Natural killer cell (primary cell): ENCODE measurements around the gene RXFP2. TPM values are rescaled to one million over a fixed set of nuclear protein-coding genes. Genes with fewer than 3 reads are reported as not detected.

Experiments
- ATAC-seq, 3 donors: fragments of 150-1000 bp in 2 of 3; fragments of 200-7000 bp in 1 of 3; cut with Tn5 transposase; 1 replicate in 1 of 3; 2 replicates in 2 of 3; pipeline ENCODE4 v1.10.0; 2021; ENCODE audit warnings: mild to moderate bottlenecking in 2 of 3, moderate library complexity in 2 of 3
- DNase-seq, 2 donors: peaks; one replicate each; pipeline versions ENCODE4 v3.0.0 to v3.0.0-alpha.2; 2013 to 2021; ENCODE audit warnings: mixed read lengths in 1 of 2
- H3K27ac ChIP-seq: one replicate; pipeline ENCODE4 v1.5.1; 2013; ENCODE audit warnings: mild to moderate bottlenecking, low read length
- H3K27me3 ChIP-seq: one replicate; pipeline ENCODE4 v1.6.1; 2013; ENCODE audit warnings: low read length; ENCODE audit not compliant: control insufficient read depth, insufficient read depth
- H3K36me3 ChIP-seq: one replicate; pipeline ENCODE4 v1.6.1; 2013; ENCODE audit warnings: low read length; ENCODE audit not compliant: control insufficient read depth, insufficient read depth
- H3K4me1 ChIP-seq: one replicate; pipeline ENCODE4 v1.6.1; 2013; ENCODE audit warnings: low read length; ENCODE audit not compliant: control insufficient read depth, insufficient read depth
- H3K4me3 ChIP-seq: one replicate; pipeline ENCODE4 v1.5.1; 2013; ENCODE audit warnings: low read length
- H3K9me3 ChIP-seq: one replicate; pipeline ENCODE4 v1.6.1; 2013; ENCODE audit warnings: low read length; ENCODE audit not compliant: control insufficient read depth, insufficient read depth
- H3K27ac Mint-ChIP-seq, 2 donors: one replicate each; pipeline ENCODE4 v1.8.0; 2022; ENCODE audit warnings: mild to moderate bottlenecking in 2 of 2, mixed read lengths in 2 of 2, moderate library complexity in 1 of 2
- H3K27me3 Mint-ChIP-seq, 2 donors: one replicate each; pipeline ENCODE4 v1.8.0; 2022; ENCODE audit warnings: low read depth in 2 of 2, mixed read lengths in 2 of 2
- H3K36me3 Mint-ChIP-seq: one replicate; pipeline ENCODE4 v1.8.0; 2022; ENCODE audit warnings: mixed read lengths
- H3K4me1 Mint-ChIP-seq, 2 donors: one replicate each; pipeline ENCODE4 v1.8.0; 2022; ENCODE audit warnings: mixed read lengths in 2 of 2
- H3K4me3 Mint-ChIP-seq: one replicate; pipeline ENCODE4 v1.8.0; 2022; ENCODE audit warnings: mild to moderate bottlenecking, moderate library complexity, mixed read lengths
- H3K9me3 Mint-ChIP-seq, 2 donors: one replicate each; pipeline ENCODE4 v1.8.0; 2022; ENCODE audit warnings: mixed read lengths in 2 of 2
- CTCF ChIP-seq: fragments of 200-600 bp; IDR thresholded peaks from one replicate; pipeline ENCODE4 v1.8.0; 2022; ENCODE audit warnings: antibody characterized with exemption
- WGBS: methylation state at CpG from one replicate; pipeline ENCODE4 v1.1.7; 2013; ENCODE audit warnings: missing lambda C conversion rate; ENCODE audit not compliant: insufficient coverage; 5-methylcytosine and 5-hydroxymethylcytosine counted together
- intact Hi-C: fragments of 100-400 bp; cut with micrococcal nuclease; formaldehyde crosslinking; loops from one replicate; pipeline ENCODE4 v1.14.2; 2022
- total RNA-seq, 4 donors: library from RNA; stranded (reverse); fragments of 120-200 nt in 1 of 4; gene quantifications; one replicate each; pipeline versions ENCODE4 v1.2.3 to v1.2.4, GENCODE V29; 2013 to 2022

RXFP2 gene
- total RNA-seq, 3 donors from 2014 or later (not counting 1 experiment from before 2014, with no cell fraction given), result not detected

- Histone ChIP-seq H3K36me3 (no peaks in the 10 kb centered on the region), H3K4me1 (peaks cover 6% of the 10 kb centered on the region), H3K9me3 (no peaks in the 10 kb centered on the region), H3K27me3 (no peaks in the 10 kb centered on the region), H3K4me3 (peak overlapping the region; percentile 57), H3K27ac (peak overlapping the region; percentile 53)
- Mint-ChIP-seq H3K36me3 (no peaks in the 10 kb centered on the region), H3K4me3 (peak overlapping the region; percentile 94), H3K4me1 (peaks cover 14 to 36% of the 10 kb centered on the region in 2 donors), H3K27me3 (peaks cover 0 to 19% of the 10 kb centered on the region in 2 donors), H3K27ac (peak overlapping the region; percentile 72 to 89), H3K9me3 (no peaks in the 10 kb centered on the region)
- intact Hi-C loops, result loop anchor here (2.0 kb wide), 1 partner anchor 40 kb away; no protein-coding TSS in a partner anchor
- no peak for TF ChIP-seq CTCF
- ATAC-seq, result peak; percentile 96 to 98 (median 97)
- peak; percentile 73 to 82 for DNase-seq
- WGBS, result under 1% methylated on average over 74 of the region's 74 CpGs
Observed at GRCh38 chr13:31846182-31846938, 107.0 kb downstream of the RXFP2 start.

GRCh38 chr13:31846961-31847752 is 107.8 kb downstream of the RXFP2 start:
- H3K36me3 ChIP-seq, result no peaks in the 10 kb centered on the region
- ATAC-seq (peak; percentile 5 to 8 (median 7)), DNase-seq (no peak)
- Mint-ChIP-seq H3K36me3 (no peaks in the 10 kb centered on the region), H3K4me3 (peak overlapping the region; percentile 94), H3K9me3 (no peaks in the 10 kb centered on the region), H3K4me1 (peaks cover 14 to 41% of the 10 kb centered on the region in 2 donors), H3K27me3 (peaks cover 0 to 19% of the 10 kb centered on the region in 2 donors), H3K27ac (peak overlapping the region in 1 of 2 donors; percentile 89)
- no peaks in the 10 kb centered on the region for H3K9me3 ChIP-seq
- intact Hi-C loops, result loop anchor here (2.0 kb wide), 1 partner anchor 40 kb away; no protein-coding TSS in a partner anchor
- H3K27ac ChIP-seq, result peak overlapping the region; percentile 50
- H3K4me3 ChIP-seq, result peak overlapping the region; percentile 51
- 8% methylated on average over 34 of the region's 34 CpGs for WGBS
- peaks cover 6% of the 10 kb centered on the region for H3K4me1 ChIP-seq
- no peak for TF ChIP-seq CTCF
- H3K27me3 ChIP-seq, result no peaks in the 10 kb centered on the region

- H3K9me3 Mint-ChIP-seq, result no peaks in the 10 kb centered on the region
- H3K4me1 ChIP-seq, result peaks cover 6% of the 10 kb centered on the region
- no peaks in the 10 kb centered on the region for H3K9me3 ChIP-seq
- H3K4me3 ChIP-seq, result no peak overlapping the region
- DNase-seq, result no peak
- peaks cover 14 to 46% of the 10 kb centered on the region in 2 donors for H3K4me1 Mint-ChIP-seq
- H3K27me3 ChIP-seq, result no peaks in the 10 kb centered on the region
- H3K4me3 Mint-ChIP-seq, result peak overlapping the region; percentile 52
- no peak for ATAC-seq
- WGBS, result 95% methylated on average over 7 of the region's 7 CpGs
- TF ChIP-seq CTCF, result no peak
- intact Hi-C loops, result no loop called here
- H3K27me3 Mint-ChIP-seq, result peaks cover 0 to 6% of the 10 kb centered on the region in 2 donors
- H3K27ac Mint-ChIP-seq, result no peak overlapping the region
- no peak overlapping the region for H3K27ac ChIP-seq
- H3K36me3 ChIP-seq, result no peaks in the 10 kb centered on the region
- H3K36me3 Mint-ChIP-seq, result no peaks in the 10 kb centered on the region
Observed at GRCh38 chr13:31848621-31849020, 109.3 kb downstream of the RXFP2 start.
